Activated CD4-positive, alpha-beta T cell treated with anti-CD3 and anti-CD28 coated beads, Interleukin-2, amount 50 U/mL, for 48 hours (primary cell): ENCODE measurements around the gene MADCAM1.
"Not testable (repeated sequence)": the region's sequence is repeated elsewhere in the genome, so short reads cannot be mapped to it uniquely, and the experiment has no call there.

ENCODE experiments used
- DNase-seq, 2 experiments: peaks; one replicate each; pipeline ENCODE4 v3.0.0-alpha.2; 2020

The MADCAM1 gene

GRCh38 chr19:465056-465816 is 31.1 kb upstream of the MADCAM1 start:
- DNase-seq, result no peak

DNA sequence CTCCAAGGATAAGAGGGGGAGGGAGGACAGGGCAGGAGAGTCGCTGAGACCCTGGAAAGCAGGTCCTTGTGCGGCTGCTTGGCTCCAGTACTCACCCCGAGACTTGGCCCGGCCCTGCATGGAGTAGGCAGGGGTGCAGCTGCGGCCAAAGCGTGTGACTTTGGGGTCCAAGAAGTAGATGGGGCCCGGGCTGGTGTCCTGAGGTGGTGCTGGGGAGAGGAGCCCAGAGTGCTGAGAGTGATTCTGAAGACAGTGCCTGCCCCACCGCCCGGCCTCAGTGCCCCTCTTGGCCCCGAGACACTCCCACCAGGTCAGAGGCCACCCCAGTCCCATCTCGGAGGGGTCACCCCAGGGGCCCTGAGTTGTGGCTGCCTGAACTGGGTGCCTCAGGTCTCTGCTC is 28.7 kb upstream of the MADCAM1 start:
- no peak for DNase-seq

- DNase-seq, result no peak
Measured at GRCh38 chr19:468587-469256, 27.6 kb upstream of the MADCAM1 start.

DNA sequence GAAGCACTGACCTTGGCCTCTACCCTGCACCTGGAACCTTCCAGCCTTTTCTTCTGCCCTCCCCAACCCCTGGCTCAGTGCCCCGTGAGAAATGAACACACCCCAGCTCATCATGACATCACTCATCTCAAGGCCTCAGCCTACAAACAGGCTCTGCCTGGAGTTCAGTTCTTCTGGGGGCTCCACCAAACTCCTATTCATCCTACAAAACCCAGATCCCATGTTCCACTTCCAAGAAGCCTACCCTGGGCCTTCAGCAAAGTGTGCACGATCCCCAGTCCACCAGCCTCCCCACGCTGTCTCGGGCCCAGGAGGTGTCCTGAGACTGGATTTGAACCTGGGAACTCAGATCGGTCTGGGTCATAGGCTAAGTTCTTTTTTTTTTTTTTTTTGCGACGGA is 26.5 kb upstream of the MADCAM1 start:
- DNase-seq, result no peak

GRCh38 chr19:470701-471100 is 25.6 kb upstream of the MADCAM1 start:
- DNase-seq, result no peak

- no peak for DNase-seq
Measured at GRCh38 chr19:472005-472858, 24.1 kb upstream of the MADCAM1 start.

DNA sequence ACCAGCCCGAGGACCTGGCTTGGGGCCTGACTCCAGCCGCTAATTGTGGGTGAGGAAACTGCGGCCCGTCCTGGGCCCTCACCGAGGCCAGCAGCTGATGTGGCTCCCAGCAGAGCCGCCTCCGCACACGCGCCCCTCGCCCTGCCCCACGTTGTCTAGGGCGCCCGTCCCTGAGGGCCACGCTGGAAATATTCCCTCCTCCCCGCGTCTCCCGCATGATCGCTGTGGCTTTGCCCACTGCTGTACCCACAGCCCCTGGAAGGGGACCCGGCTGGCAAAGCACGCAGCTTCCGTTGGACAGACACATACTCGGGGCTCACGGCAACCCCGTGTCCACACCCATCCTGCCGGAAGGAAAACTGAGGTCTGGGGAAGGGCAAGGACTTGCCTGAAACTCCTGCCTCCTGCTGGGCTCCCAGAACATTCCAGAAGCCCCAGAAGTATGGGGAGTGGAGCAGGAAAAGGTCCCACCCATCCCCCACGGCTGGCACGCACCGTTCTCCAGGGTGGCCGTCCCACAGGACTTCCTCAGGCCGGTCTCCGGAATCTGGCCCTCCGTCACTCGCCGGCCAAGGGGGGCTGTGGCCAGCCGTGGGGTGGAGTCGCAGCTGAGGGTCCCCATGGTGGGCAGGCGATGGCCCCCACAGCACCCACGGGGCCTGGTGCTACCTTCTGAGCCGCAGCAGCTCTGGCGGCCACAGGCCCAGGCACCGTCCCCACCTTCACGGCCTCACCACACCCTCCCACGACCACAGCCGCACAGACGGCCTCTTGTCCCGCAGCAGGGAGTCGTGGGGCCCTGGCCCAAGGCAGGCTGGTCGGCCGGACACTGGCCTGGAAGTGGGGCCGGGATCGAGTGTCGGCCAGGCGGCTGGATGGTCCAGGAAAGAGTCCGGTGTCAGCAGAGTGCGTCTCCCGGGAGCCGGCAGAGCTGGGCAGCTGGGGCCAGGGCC is 21.9 kb upstream of the MADCAM1 start:
- DNase-seq, result no peak

DNA sequence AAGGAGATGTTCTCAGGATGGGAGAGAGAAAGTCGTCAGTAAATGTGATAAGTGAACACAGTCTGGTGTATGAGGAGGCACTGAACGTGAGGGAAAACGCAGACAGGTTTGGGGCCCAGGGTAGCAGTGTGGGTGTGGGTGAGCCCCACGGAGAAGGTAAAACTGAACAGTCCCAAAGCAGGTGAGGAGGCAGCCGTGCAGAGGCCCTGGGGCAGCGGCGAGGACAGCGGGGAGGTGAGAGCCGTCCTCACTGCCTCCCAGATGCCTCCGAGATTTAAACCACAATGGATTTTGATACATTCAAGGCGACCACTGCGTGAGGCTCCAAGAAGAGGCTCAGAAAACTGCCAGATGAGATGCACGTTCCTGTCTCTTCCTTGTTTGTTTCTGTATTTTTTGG is 20.9 kb upstream of the MADCAM1 start:
- DNase-seq, result no peak

DNA sequence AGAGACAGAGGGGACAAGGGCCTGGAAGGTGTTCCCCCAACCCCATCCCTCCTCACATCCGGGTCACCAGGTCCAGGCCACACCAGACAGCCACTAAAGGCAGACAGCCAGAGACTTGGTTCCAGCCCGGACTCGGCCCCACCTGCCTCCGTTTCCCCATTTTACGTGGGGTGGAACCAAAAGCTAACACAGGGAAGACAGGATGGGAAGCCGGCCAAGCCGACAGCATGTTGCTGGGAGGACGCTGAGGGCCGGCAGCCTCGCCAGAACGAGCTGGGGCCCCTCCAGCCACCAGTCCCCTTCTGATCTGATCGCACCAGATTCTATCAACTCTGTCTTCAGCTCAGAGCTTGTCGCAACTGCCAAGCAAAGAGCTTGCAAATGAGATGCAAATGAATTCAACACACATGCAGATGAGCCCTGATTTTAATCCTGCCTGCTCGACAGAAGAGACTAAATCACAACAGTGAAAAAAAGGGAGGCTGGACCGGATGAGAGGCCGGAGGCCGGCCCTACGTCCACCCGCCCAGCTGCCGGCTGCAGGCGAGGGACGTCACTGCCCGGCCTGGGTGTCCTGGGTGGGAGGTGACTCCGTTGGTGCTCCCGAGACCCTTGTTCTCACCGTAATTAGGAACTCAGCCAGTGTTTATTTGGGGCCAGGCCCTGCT is 17.9 kb upstream of the MADCAM1 start:
- DNase-seq, result no peak

DNA sequence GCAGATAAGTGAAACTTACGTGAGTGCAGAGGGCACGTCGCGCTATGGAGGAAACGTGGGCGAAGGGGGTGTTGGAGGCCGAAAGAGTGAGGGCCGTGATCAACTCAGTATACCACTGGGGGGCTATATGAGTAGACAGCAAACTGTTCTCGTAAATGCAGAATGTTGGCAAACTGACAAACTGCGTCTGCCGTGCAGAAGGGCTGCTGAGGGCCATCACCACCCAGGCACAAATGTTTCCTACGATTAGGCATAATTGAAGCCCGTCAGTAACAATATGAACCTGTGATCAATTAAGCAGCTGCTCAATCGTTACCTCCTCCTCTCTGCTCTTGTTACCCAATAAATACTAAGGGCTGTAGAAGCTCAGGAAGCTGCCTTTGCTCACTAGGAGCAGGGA is 17.3 kb upstream of the MADCAM1 start:
- no peak for DNase-seq

GRCh38 chr19:480016-480855 is 16.1 kb upstream of the MADCAM1 start:
- peak in 1 of 2 experiments; percentile 57 for DNase-seq

DNA sequence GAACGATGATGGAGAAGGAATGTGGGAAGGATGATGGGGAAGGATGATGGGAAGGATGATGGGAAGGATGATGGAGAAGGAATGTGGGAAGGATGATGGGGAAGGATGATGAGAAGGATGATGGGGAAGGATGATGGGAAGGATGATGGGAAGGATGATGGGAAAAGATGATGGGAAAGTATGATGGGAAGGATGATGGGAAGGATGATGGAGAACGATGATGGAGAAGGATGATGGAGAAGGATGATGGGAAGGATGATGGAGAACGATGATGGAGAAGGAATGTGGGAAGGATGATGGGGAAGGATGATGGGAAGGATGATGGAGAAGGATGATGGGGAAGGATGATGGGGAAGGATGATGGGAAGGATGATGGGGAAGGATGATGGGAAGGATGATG is 15.2 kb upstream of the MADCAM1 start:
- not testable (repeated sequence) for DNase-seq

- no peak for DNase-seq
Measured at GRCh38 chr19:482186-483041, 13.9 kb upstream of the MADCAM1 start.

GRCh38 chr19:483332-484072 is 12.8 kb upstream of the MADCAM1 start:
- DNase-seq, result no peak

DNA sequence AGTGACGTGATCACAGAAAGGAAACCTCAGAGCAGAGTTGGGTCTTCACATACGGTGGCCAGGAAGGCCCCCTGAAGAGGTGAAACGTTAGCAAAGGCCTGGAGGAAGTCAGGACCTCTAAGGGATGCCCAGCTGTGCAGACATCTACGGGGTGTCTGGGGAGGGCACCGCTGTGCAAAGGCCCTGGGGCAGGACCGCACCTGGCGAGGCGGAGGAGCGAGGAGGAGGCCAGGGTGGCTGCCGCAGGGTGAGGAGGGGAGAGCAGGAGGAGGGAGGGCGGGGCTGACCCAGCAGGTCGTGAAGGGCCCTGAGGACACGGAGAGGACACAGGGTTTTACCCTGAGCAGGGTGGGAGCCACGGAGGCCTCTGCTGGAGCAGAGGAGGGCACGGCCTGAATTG is 11.8 kb upstream of the MADCAM1 start:
- DNase-seq, result no peak

DNA sequence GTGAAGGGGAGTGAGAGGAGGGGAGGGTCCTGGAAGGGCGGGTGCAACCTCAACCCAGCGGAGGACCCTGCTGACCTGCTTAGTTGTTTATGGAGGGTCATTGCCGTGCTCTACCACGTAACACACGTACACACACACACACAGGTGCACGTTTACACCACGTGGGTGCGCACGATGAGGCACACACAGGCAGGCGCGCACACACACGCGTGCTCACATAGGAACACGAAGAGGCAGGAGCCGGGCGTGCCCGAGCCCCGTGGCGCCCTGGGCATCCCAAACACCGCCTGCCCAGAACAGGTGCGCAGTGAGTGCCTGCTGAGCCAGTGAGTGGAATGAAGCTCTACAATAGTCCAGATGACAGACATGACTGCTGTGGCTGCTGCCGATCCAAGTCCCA is 11.2 kb upstream of the MADCAM1 start:
- DNase-seq, result no peak

DNA sequence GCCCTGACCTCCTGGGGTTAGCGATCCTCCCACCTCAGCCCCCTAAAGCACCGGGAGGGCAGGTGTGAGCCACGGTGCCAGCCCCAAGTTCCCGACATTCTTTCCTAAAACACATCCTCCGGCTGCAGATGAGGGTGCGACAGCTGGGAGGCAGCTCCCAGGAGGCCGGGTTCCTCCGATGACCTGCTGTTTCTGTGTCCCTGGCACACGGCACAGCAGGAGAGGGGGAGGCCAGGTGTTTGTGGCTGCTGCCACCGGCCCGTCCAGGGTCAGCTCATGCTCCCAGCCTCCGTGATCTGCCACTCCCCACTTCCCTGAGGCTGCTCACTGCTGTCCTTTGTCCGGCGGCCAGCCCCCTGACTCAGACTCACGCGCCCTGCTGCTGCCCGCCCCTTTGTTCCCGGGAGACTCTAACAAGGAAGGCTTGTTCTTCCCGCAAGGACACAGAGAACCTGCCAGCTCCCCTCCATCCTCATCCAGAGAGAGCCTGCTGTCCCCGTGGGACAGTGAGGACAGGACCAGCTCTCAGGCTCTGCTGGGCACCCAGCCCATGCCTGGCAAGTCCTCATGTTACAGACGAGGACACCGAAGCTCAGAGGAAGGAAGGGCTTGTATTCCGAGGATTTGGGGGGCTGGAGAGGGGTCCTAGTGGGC is 10.6 kb upstream of the MADCAM1 start:
- DNase-seq, result no peak
